Gastroesophageal sphincter (tissue), 4 donors: Measurements from ENCODE around the gene LRRC4. TPM values are rescaled to one million over a fixed set of nuclear protein-coding genes. Genes with fewer than 3 reads are reported as not detected.

Experiments used
- ATAC-seq: fragments of 150-250 bp; one replicate; pipeline ENCODE4 v1.9.1; 2016; ENCODE audit warnings: mild to moderate bottlenecking, moderate library complexity
- H3K27ac ChIP-seq, 4 donors: fragments of 200-600 bp; sonication (generic) in 3 of 4; 1 replicate in 3 of 4; 2 replicates in 1 of 4; pipeline ENCODE4 v1.5.1; 2016 to 2019
- H3K27me3 ChIP-seq: fragments of 200-600 bp; sonication (generic); one replicate; pipeline ENCODE4 v1.5.1; 2019
- H3K36me3 ChIP-seq, 2 donors: fragments of 200-600 bp; sonication (generic); one replicate each; pipeline ENCODE4 v1.5.1; 2019; ENCODE audit warnings: control low read depth in 1 of 2
- H3K4me1 ChIP-seq, 3 donors: fragments of 200-600 bp; sonication (generic); 1 replicate in 2 of 3; 2 replicates in 1 of 3; pipeline ENCODE4 v1.5.1; 2016 to 2019; ENCODE audit warnings: control low read depth in 2 of 3
- H3K4me3 ChIP-seq, 2 donors: fragments of 200-600 bp; sonication (generic); one replicate each; pipeline ENCODE4 v1.5.1; 2019; ENCODE audit warnings: mild to moderate bottlenecking in 1 of 2, moderate library complexity in 1 of 2
- H3K9me3 ChIP-seq, 3 donors: fragments of 200-600 bp; sonication (generic); one replicate each; pipeline ENCODE4 v1.5.1; 2017 to 2019; ENCODE audit warnings: control low read depth in 2 of 3
- EP300 ChIP-seq: sonication (generic); formaldehyde crosslinking; IDR thresholded peaks from one replicate; pipeline ENCODE4 v1.6.1; 2017; ENCODE audit warnings: antibody characterized with exemption, mild to moderate bottlenecking
- POLR2A ChIP-seq, 2 donors: fragments of 450-650 bp; IDR thresholded peaks; one replicate each; pipeline ENCODE4 v1.6.1; 2017; ENCODE audit warnings: antibody characterized with exemption in 2 of 2, mild to moderate bottlenecking in 2 of 2, moderate library complexity in 1 of 2
- POLR2AphosphoS5 ChIP-seq: sonication (generic); formaldehyde crosslinking; IDR thresholded peaks from one replicate; pipeline ENCODE4 v1.6.1; 2017; ENCODE audit warnings: antibody characterized with exemption
- WGBS, 2 donors: methylation state at CpG; one replicate each; pipeline ENCODE4 v1.1.5; 2018; ENCODE audit warnings: low coverage in 1 of 2; 5-methylcytosine and 5-hydroxymethylcytosine counted together
- total RNA-seq, 4 donors: library from RNA; depleted of rRNA; stranded (reverse); fragments of >200 nt; gene quantifications; one replicate each; pipeline ENCODE4 v1.1.0, GENCODE V29; 2016
- TF ChIP-seq, protein P1 (sequence below), 4 experiments: fragments of 200-600 bp in 2 of 4; fragments of 450-650 bp in 2 of 4; sonication (generic) in 1 of 4; IDR thresholded peaks; one replicate each; pipeline ENCODE4 v1.5.1; 2017 to 2019; ENCODE audit warnings: antibody characterized with exemption in 4 of 4, mild to moderate bottlenecking in 2 of 4, moderate library complexity in 2 of 4

Gene LRRC4
- total RNA-seq, 4 donors from 2014 or later: 0.39 to 1.9 (median 0.82) TPM; not detected in 1

DNA sequence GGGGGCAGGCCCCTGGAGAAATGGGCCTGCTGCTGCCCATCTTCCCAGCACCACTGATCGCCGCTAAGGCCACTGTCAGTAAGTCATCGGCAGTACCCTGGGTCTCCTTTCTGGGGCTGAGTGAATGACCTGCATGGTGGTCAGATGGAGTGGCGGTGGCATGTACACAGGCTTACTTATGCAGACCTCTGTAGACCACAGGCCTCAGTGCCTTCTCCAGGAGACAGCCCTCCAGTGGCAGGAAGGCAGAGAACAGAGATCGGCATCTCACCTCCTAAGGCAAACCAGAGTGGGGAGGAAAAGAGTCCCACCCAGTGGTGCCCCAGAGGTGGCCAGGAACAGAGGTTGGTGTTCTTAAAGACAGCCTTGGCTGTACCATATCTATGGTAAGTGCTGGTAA lies 22.8 kb upstream of the LRRC4 start:
- ATAC-seq: no peak
- no peaks in the 10 kb centered on the region for H3K9me3 ChIP-seq
- no peak overlapping the region for H3K27ac ChIP-seq
- H3K36me3 ChIP-seq: peaks cover 0 to 5% of the 10 kb centered on the region in 2 donors
- no peaks in the 10 kb centered on the region for H3K27me3 ChIP-seq
- H3K4me1 ChIP-seq: peaks cover 0 to 8% (median 0%) of the 10 kb centered on the region in 3 donors
- WGBS, 2 donors: 100% methylated on average over 1 of the region's 5 CpGs; no CpG with 5 or more reads in 1 of the 2 donors
- no peak for TF ChIP-seq POLR2A (IDR thresholded peaks at IDR 0.05)
- no peak for TF ChIP-seq POLR2AphosphoS5
- no peak overlapping the region for H3K4me3 ChIP-seq

DNA sequence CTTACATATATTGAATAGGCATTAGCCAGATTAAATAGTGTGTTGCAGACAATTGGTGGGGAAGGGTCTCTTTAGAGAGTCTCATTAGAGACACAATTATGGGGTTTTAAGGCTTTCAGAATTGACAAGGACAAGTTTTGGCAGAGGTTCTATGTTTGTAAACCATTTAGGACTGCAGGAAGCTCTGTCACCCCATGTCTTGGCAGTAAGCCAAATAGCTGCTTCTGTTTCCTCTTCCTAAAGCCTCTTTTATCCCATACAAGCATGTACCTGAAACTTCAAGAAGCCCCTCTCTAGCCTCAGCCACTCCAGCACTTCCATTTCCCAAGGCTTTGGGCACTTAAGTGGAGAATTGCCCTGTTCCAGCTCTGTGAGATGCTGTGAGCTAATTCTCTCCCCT lies 21.8 kb upstream of the LRRC4 start:
- H3K9me3 ChIP-seq: no peaks in the 10 kb centered on the region
- no peaks in the 10 kb centered on the region for H3K27me3 ChIP-seq
- H3K36me3 ChIP-seq: peaks cover 0 to 5% of the 10 kb centered on the region in 2 donors
- peaks cover 0 to 8% (median 0%) of the 10 kb centered on the region in 3 donors for H3K4me1 ChIP-seq
- TF ChIP-seq POLR2AphosphoS5 (no peak), EP300 (no peak), POLR2A (IDR thresholded peaks at IDR 0.05) (no peak)
- TF ChIP-seq, protein P1, sequence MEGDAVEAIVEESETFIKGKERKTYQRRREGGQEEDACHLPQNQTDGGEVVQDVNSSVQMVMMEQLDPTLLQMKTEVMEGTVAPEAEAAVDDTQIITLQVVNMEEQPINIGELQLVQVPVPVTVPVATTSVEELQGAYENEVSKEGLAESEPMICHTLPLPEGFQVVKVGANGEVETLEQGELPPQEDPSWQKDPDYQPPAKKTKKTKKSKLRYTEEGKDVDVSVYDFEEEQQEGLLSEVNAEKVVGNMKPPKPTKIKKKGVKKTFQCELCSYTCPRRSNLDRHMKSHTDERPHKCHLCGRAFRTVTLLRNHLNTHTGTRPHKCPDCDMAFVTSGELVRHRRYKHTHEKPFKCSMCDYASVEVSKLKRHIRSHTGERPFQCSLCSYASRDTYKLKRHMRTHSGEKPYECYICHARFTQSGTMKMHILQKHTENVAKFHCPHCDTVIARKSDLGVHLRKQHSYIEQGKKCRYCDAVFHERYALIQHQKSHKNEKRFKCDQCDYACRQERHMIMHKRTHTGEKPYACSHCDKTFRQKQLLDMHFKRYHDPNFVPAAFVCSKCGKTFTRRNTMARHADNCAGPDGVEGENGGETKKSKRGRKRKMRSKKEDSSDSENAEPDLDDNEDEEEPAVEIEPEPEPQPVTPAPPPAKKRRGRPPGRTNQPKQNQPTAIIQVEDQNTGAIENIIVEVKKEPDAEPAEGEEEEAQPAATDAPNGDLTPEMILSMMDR (IDR thresholded peaks at IDR 0.05): no peak
- no peak overlapping the region for H3K4me3 ChIP-seq
- ATAC-seq: no peak
- no peak overlapping the region for H3K27ac ChIP-seq

DNA sequence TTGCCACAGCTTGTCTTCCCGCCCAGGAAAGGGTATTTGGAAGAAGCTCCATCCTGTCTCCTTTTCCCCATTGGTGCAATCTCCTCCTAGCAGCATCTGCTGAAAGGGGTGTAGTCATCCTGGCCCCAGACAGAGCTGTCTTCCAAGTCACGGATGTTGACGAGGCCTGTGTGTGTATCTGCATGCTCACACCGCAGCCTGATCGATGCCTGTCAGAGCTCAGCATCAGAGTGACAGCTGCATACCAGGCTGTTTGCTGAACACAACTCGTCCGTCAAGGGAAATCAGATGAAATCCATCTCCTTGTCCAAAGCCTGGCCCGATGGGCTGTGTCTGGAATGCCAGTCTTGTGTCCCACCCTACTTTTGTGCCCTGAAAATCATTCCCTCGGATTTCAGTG lies 21.2 kb upstream of the LRRC4 start:
- Histone ChIP-seq H3K9me3 (no peaks in the 10 kb centered on the region), H3K36me3 (peaks cover 0 to 5% of the 10 kb centered on the region in 2 donors), H3K4me3 (no peak overlapping the region), H3K27ac (no peak overlapping the region), H3K27me3 (no peaks in the 10 kb centered on the region), H3K4me1 (peaks cover 0 to 8% (median 0%) of the 10 kb centered on the region in 3 donors)
- 71 to 100% methylated on average over 1 to 2 of the region's 9 CpGs for WGBS, 2 donors
- TF ChIP-seq EP300 (no peak), POLR2A (IDR thresholded peaks at IDR 0.05) (no peak), POLR2AphosphoS5 (no peak)
- TF ChIP-seq, protein P1 (IDR thresholded peaks at IDR 0.05): no peak
- no peak for ATAC-seq

DNA sequence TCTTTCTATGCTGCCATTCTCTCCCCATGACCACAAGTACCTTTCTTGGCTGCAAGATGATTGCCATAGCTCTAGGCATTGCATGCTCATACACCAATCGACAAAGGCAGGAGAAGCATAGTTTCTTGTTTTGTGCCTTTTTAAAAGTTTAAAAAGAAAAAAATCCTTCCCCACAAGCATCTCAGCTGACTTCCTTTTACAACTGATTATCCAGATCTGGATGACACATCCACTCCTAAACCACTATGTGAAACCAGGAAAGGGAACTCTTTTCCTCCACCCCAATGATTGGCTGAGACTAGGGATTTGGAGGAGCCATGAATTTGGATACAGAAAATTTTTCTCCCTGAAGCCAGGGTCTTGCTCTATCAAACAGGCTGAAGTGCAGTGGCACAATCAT lies 14.5 kb upstream of the LRRC4 start:
- 88 to 100% methylated on average over 1 of the region's 1 CpG for WGBS, 2 donors

DNA sequence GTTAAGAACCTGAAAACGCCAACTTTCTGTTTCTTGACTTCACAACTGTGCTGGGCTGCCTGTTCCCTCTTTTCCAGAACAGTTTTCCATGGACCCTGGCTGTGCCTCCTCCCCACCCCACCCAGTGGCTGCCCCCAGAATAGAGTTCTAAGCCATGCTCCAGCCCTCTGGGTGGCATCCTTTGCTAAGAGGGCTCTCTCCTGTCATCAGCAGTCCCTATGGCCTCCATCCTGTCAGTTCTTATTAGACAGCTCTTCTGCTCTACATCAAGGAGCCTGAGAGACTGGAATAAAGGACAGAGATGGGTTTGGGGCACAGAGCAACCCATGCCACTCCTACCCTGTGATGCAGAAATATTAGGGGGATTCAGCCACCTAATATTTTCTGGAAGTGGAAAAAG lies 13.9 kb upstream of the LRRC4 start:
- Histone ChIP-seq H3K36me3 (peaks cover 0 to 6% of the 10 kb centered on the region in 2 donors), H3K27ac (no peak overlapping the region), H3K9me3 (no peaks in the 10 kb centered on the region), H3K4me1 (no peaks in the 10 kb centered on the region), H3K27me3 (no peaks in the 10 kb centered on the region), H3K4me3 (no peak overlapping the region)
- TF ChIP-seq EP300 (no peak), POLR2AphosphoS5 (no peak), POLR2A (IDR thresholded peaks at IDR 0.05) (no peak)
- TF ChIP-seq, protein P1 (IDR thresholded peaks at IDR 0.05): no peak
- no peak for ATAC-seq
- WGBS, 2 donors: 64 to 86% methylated on average over 1 of the region's 1 CpG

More for the DNA sequence above, 14.5 kb upstream of the LRRC4 start:
- TF ChIP-seq, protein P1 (IDR thresholded peaks at IDR 0.05): no peak
- no peak for TF ChIP-seq POLR2AphosphoS5
- TF ChIP-seq POLR2A (IDR thresholded peaks at IDR 0.05): no peak
- TF ChIP-seq EP300: no peak
- Histone ChIP-seq H3K4me1 (no peaks in the 10 kb centered on the region), H3K4me3 (no peak overlapping the region), H3K27me3 (no peaks in the 10 kb centered on the region), H3K9me3 (no peaks in the 10 kb centered on the region), H3K36me3 (peaks cover 0 to 6% of the 10 kb centered on the region in 2 donors), H3K27ac (no peak overlapping the region)
- no peak for ATAC-seq
